Measurements from ENCODE around the gene FAM161A. TPM values are rescaled to one million over a fixed set of nuclear protein-coding genes. Genes with fewer than 3 reads are reported as not detected.

The FAM161A gene
- total RNA-seq, 4 donors from 2014 or later = 0.96 to 1.9 (median 1.2) TPM; not detected in 1

GRCh38 chr2:61862085-61862484 is 8.2 kb upstream of the FAM161A start:
- no peak overlapping the region for H3K4me3 ChIP-seq
- no peak for DNase-seq
- intact Hi-C loops (cut with DNase I; ENCODE audit: low total_unique reads) (no loop called here), in situ Hi-C loops (cut with MboI; ENCODE audit: low pct_ligation_motif_present in 1 of 4, low pct_unique_long_range_greater_than_20kb in 1 of 4, low sequenced_read_pairs in 3 of 4) (loop anchor here in 1 of 4 donors (25.0 kb wide), 1 partner anchor 325 kb away; the partner anchor contains the start of gene XPO1)
- H3K4me1 ChIP-seq = no peaks in the 10 kb centered on the region
- H3K9me3 ChIP-seq = no peaks in the 10 kb centered on the region
- peaks cover 0 to 16% (median 4%) of the 10 kb centered on the region in 4 donors for H3K36me3 ChIP-seq
- TF ChIP-seq CTCF (IDR thresholded peaks at IDR 0.05) (no peak), POLR2A (IDR thresholded peaks at IDR 0.05) (no peak), EP300 (IDR thresholded peaks at IDR 0.05; ENCODE audit: low read depth) (no peak), POLR2AphosphoS5 (IDR thresholded peaks at IDR 0.05) (no peak)
- H3K27me3 ChIP-seq = no peaks in the 10 kb centered on the region
- H3K27ac ChIP-seq = no peak overlapping the region
- 93% methylated on average over 3 to 5 of the region's 5 CpGs for WGBS, 2 donors (ENCODE audit: low coverage in 1 of 2)

- no peak for DNase-seq
- intact Hi-C loops (cut with DNase I; ENCODE audit: low total_unique reads) = no loop called here
- Histone ChIP-seq H3K4me3 (no peak overlapping the region), H3K27me3 (no peaks in the 10 kb centered on the region), H3K9me3 (no peaks in the 10 kb centered on the region), H3K4me1 (peaks cover 3 to 18% (median 14%) of the 10 kb centered on the region in 4 donors), H3K36me3 (no peaks in the 10 kb centered on the region), H3K27ac (no peak overlapping the region)
- WGBS, 2 donors (ENCODE audit: low coverage in 1 of 2) = 71 to 79% methylated on average over 3 of the region's 3 CpGs
- TF ChIP-seq EP300 (IDR thresholded peaks at IDR 0.05; ENCODE audit: low read depth) (no peak), POLR2A (IDR thresholded peaks at IDR 0.05) (no peak), POLR2AphosphoS5 (IDR thresholded peaks at IDR 0.05) (no peak), CTCF (IDR thresholded peaks at IDR 0.05) (no peak)
- in situ Hi-C loops (cut with MboI; ENCODE audit: low pct_ligation_motif_present in 1 of 4, low pct_unique_long_range_greater_than_20kb in 1 of 4, low sequenced_read_pairs in 3 of 4) = loop anchor here in 1 of 4 donors (25.0 kb wide), 1 partner anchor 320 kb away; the partner anchor contains the start of gene XPO1
These were observed 3.4 kb upstream of the FAM161A start for GRCh38 chr2:61857224-61857623.

GRCh38 chr2:61855318-61855613 is 1.4 kb upstream of the FAM161A start:
- DNase-seq = no peak
- intact Hi-C loops (cut with DNase I; ENCODE audit: low total_unique reads) (no loop called here), in situ Hi-C loops (cut with MboI; ENCODE audit: low pct_ligation_motif_present in 1 of 4, low pct_unique_long_range_greater_than_20kb in 1 of 4, low sequenced_read_pairs in 3 of 4) (loop anchor here in 1 of 4 donors (25.0 kb wide), 1 partner anchor 318 kb away; the partner anchor contains the start of gene XPO1)
- H3K27me3 ChIP-seq = no peaks in the 10 kb centered on the region
- no peaks in the 10 kb centered on the region for H3K36me3 ChIP-seq
- TF ChIP-seq POLR2AphosphoS5 (IDR thresholded peaks at IDR 0.05) (no peak), CTCF (IDR thresholded peaks at IDR 0.05) (no peak), EP300 (IDR thresholded peaks at IDR 0.05; ENCODE audit: low read depth) (no peak), POLR2A (IDR thresholded peaks at IDR 0.05) (no peak)
- H3K27ac ChIP-seq = peak overlapping the region; percentile 78 to 89 (median 88)
- WGBS, 2 donors (ENCODE audit: low coverage in 1 of 2) = 29 to 33% methylated on average over 1 to 9 of the region's 9 CpGs
- peak overlapping the region in 3 of 4 donors; percentile 69 to 72 (median 69) for H3K4me3 ChIP-seq
- H3K9me3 ChIP-seq = no peaks in the 10 kb centered on the region
- peaks cover 3 to 18% (median 14%) of the 10 kb centered on the region in 4 donors for H3K4me1 ChIP-seq

- TF ChIP-seq CTCF (IDR thresholded peaks at IDR 0.05) (peak in 1 of 5 experiments; percentile 33), POLR2A (IDR thresholded peaks at IDR 0.05) (no peak)
- Histone ChIP-seq H3K27ac (peak overlapping the region; percentile 78 to 89 (median 88)), H3K27me3 (no peaks in the 10 kb centered on the region), H3K4me1 (peaks cover 3 to 18% (median 14%) of the 10 kb centered on the region in 4 donors), H3K4me3 (peak overlapping the region; percentile 31 to 72 (median 69)), H3K36me3 (no peaks in the 10 kb centered on the region), H3K9me3 (no peaks in the 10 kb centered on the region)
- in situ Hi-C loops (cut with MboI; ENCODE audit: low pct_ligation_motif_present in 1 of 4, low pct_unique_long_range_greater_than_20kb in 1 of 4, low sequenced_read_pairs in 3 of 4) (loop anchor here in 1 of 4 donors (25.0 kb wide), 1 partner anchor 317 kb away; the partner anchor contains the start of gene XPO1), intact Hi-C loops (cut with DNase I; ENCODE audit: low total_unique reads) (no loop called here)
- peak; percentile 91 for DNase-seq
- WGBS, 2 donors (ENCODE audit: low coverage in 1 of 2) = 1 to 4% methylated on average over 10 to 23 of the region's 23 CpGs
These were observed 881 bp upstream of the FAM161A start for GRCh38 chr2:61854564-61855317.
